Measurements from ENCODE around the gene FXYD3.

FXYD3 gene

GRCh38 chr19:35074426-35075201, 41.0 kb upstream of the FXYD3 start:
- no peak for TF ChIP-seq TAF1 (IDR thresholded peaks at IDR 0.05; ENCODE audit: borderline replicate concordance, insufficient read depth, low read length)
- TF ChIP-seq SIN3A (IDR thresholded peaks at IDR 0.05; ENCODE audit: borderline replicate concordance, insufficient read depth, low read length) = no peak
- no peak for TF ChIP-seq FOXP2 (optimal IDR thresholded peaks at IDR 0.05; ENCODE audit: borderline replicate concordance, extremely low read depth, extremely low read length, insufficient read depth)

GRCh38 chr19:35075202-35076025, 40.2 kb upstream of the FXYD3 start:
- TF ChIP-seq TAF1 (IDR thresholded peaks at IDR 0.05; ENCODE audit: borderline replicate concordance, insufficient read depth, low read length) = no peak
- no peak for TF ChIP-seq SIN3A (IDR thresholded peaks at IDR 0.05; ENCODE audit: borderline replicate concordance, insufficient read depth, low read length)
- no peak for TF ChIP-seq REST (IDR thresholded peaks at IDR 0.05; ENCODE audit: insufficient read depth in 1 of 2, low read depth in 2 of 2, low read length in 2 of 2)
- no peak for TF ChIP-seq POLR2AphosphoS5 (IDR thresholded peaks at IDR 0.05; ENCODE audit: low read depth, low read length)

DNA sequence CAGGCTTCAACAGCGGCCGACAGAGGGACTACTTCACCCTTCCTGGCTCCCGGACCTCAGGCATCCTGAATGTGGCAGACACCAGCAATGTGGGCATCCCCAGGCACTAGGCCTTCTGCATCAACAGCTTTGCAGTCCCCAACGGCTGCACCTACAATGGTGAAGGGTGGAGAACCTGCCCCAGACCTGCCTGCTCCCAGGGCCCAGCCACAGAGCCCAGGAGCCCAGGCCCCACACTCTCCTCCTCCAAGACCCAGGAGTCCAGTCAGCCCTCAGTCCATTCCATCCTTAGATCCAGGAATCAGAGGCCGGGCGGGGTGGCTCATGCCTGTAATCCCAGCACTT, 39.6 kb upstream of the FXYD3 start:
- TF ChIP-seq FOXP2 (optimal IDR thresholded peaks at IDR 0.05; ENCODE audit: borderline replicate concordance, extremely low read depth, extremely low read length, insufficient read depth) (no peak), REST (IDR thresholded peaks at IDR 0.05; ENCODE audit: insufficient read depth in 1 of 2, low read depth in 2 of 2, low read length in 2 of 2) (no peak), SIN3A (IDR thresholded peaks at IDR 0.05; ENCODE audit: borderline replicate concordance, insufficient read depth, low read length) (no peak), TAF1 (IDR thresholded peaks at IDR 0.05; ENCODE audit: borderline replicate concordance, insufficient read depth, low read length) (no peak), POLR2AphosphoS5 (IDR thresholded peaks at IDR 0.05; ENCODE audit: low read depth, low read length) (no peak)

- TF ChIP-seq REST (IDR thresholded peaks at IDR 0.05; ENCODE audit: insufficient read depth in 1 of 2, low read depth in 2 of 2, low read length in 2 of 2) (no peak), FOXP2 (optimal IDR thresholded peaks at IDR 0.05; ENCODE audit: borderline replicate concordance, extremely low read depth, extremely low read length, insufficient read depth) (no peak), POLR2AphosphoS5 (IDR thresholded peaks at IDR 0.05; ENCODE audit: low read depth, low read length) (no peak), TAF1 (IDR thresholded peaks at IDR 0.05; ENCODE audit: borderline replicate concordance, insufficient read depth, low read length) (no peak), SIN3A (IDR thresholded peaks at IDR 0.05; ENCODE audit: borderline replicate concordance, insufficient read depth, low read length) (no peak)
Observed at GRCh38 chr19:35076657-35077056, 39.0 kb upstream of the FXYD3 start.

- TF ChIP-seq TAF1 (IDR thresholded peaks at IDR 0.05; ENCODE audit: borderline replicate concordance, insufficient read depth, low read length) = no peak
- TF ChIP-seq POLR2AphosphoS5 (IDR thresholded peaks at IDR 0.05; ENCODE audit: low read depth, low read length) = no peak
- no peak for TF ChIP-seq REST (IDR thresholded peaks at IDR 0.05; ENCODE audit: insufficient read depth in 1 of 2, low read depth in 2 of 2, low read length in 2 of 2)
- TF ChIP-seq SIN3A (IDR thresholded peaks at IDR 0.05; ENCODE audit: borderline replicate concordance, insufficient read depth, low read length) = no peak
- TF ChIP-seq FOXP2 (optimal IDR thresholded peaks at IDR 0.05; ENCODE audit: borderline replicate concordance, extremely low read depth, extremely low read length, insufficient read depth) = no peak
Observed at GRCh38 chr19:35077411-35078223, 38.0 kb upstream of the FXYD3 start.

Data from PFSK-1 (cell line).